NCI-H524 (cell line): ENCODE data around the gene SIGLEC6.

Experiments
- DNase-seq, 2 experiments: peaks; one replicate each; lab custom pipeline; 2025; lab: John Stamatoyannopoulos, UW

The SIGLEC6 gene

DNA sequence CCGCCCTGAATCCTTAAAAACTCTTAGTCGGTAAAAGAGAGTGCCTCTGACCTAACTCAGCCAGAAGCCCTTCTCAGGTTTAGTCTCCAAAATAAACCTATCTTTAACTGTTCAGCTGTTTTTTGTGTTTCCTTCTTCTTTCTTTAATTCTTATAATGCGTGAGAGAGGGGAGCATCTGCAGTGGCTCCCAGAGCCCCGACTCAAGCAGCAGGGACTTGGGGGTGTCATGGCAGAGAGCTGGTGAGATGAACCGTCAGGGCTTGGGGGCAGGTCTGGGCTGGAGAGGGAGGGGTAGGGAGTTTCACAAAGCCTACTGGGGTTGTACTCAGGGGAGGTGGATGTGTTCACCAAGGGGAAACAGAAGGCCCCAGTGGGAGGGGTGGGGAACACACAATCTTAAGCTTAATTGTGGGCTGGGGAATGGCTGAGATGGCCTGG lies 16.8 kb upstream of the SIGLEC6 start:
- DNase-seq = no peak

GRCh38 chr19:51547397-51548212 lies 16.1 kb upstream of the SIGLEC6 start:
- no peak for DNase-seq

- no peak for DNase-seq
These were observed 15.4 kb upstream of the SIGLEC6 start for GRCh38 chr19:51546650-51547396.

DNA sequence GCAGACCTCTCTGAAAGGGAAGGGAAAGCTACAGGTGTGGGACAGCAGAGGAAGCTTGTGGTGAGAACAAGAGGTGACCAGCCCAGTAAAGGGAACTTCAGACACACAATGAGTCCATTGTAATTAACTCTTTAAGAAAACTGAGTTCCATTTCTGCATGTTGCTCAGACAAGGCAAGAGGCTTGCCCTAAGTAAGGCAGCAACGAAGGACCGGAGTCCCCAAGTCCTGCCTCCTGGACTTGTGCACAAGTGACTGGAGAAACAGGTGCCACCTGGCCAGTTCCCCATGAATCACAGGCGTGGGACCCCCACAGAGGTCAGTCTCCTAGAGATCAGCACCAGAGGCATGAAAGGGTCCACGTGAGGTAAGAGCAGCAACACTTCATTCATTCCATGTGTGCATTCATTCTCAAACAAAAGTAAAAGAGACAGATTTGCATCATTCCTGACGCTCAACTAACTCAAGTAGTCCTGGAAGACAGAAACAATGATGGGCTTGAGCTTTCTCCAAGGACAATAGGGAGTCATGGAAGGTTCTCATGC lies 14.7 kb upstream of the SIGLEC6 start:
- no peak for DNase-seq

- DNase-seq = no peak
These were observed 12.6 kb upstream of the SIGLEC6 start for GRCh38 chr19:51544038-51544437.

- DNase-seq = no peak
These were observed 11.2 kb upstream of the SIGLEC6 start for GRCh38 chr19:51542699-51543098.

DNA sequence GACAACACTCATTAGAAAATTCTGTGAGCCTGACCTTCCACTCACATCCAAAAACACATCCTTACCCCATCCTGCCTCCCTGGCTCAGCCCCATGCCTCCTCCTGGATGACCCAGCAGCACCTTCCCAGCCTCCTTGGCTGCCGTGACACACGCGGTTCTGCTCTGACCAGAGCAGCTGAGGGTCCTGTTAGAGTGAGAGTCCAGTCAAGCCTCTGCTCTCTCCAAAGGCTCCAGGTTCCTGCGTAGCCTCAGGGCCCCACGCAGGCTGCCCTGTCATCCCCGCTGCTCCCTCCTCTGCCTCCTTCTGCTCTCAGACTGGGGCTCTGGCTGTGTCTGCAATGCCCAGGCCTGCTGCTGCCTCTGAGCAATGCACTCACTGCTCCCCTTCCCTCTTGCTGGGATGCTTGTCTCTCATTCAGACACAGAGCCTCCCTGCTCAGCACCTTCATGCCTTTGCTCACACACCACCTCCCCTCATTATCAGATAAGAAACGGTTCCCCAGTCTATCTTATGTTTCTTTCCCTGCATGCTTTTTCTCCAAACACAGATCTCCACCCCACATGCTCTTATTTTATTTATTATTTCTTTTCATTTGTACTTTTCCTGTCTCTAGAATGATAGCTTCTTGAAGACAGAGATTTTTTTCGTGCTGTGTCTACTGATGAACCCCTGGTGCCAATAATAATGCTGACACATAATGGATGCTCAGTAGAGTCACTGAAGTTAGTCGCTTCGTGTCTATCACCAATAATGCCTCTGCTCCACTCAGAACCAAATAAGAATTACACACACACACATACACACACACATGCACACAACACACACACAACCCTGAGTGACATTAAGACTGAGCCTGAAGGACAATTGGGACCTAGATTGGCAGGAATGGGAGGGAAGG lies 10.2 kb upstream of the SIGLEC6 start:
- no peak for DNase-seq

DNA sequence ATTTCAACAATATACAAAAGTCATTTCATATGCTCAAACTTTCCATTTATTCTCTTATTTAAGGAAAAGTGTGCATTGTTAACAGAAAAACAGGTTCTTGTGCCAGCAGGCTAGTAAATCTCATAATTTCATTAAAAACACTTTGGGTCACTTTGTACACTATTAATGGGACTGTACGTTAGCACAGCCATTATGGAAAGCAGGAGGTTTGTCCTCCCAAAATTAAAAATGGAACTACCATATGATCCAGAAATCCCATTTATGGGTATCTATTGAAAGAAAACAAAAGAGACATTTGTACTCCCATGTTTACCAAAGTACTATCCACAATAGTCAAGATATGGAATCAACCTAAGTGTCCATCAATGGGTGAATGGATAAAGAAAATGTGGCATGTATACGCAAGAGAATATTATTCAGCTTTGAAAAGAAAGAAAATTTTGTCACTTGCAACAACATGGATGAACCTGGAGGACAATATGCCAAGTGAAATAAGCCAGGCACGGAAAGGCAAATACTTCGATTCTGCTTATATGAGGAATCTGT lies 8.4 kb upstream of the SIGLEC6 start:
- DNase-seq = no peak

DNA sequence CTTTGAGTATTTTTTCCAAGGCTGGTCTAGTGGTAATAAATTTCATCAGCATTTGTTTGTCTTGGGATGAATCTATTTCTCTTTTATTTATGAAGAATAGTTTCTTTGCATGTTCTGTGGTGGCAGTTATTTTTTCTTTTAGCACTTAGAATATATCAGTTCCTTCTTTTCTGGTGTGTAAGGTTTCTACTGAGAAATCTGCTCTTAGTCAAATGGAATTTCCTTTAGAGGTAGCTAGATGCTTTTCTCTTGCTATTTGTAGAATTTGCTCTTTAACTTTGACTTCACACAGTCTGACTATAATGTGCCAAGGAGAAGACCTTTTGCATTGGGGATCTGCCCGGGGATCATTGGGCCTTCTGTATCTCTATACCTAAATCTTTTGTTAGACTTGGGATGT lies 4.1 kb upstream of the SIGLEC6 start:
- DNase-seq = no peak

GRCh38 chr19:51530616-51531015 lies 854 bp downstream of the SIGLEC6 start:
- no peak for DNase-seq

DNA sequence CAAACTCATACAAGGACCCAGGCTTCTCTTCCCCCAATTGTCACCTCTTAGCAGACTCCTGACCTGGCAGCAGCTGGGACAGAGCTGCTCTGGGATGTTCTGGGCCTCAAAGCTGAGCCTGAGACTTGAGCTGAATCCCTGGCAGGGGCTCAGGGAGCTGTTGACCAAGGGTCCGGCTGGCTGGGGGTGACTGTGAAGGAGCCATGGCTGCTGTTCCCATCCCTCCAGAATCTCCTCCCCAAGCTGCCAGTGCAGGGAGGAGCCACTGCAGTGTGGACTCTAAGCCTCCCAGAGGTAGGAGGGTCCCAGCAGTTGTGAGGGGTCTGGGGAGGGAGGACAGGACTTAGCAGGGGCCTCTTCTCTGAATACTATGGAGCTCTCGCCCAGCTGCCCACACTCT lies 2.2 kb downstream of the SIGLEC6 start:
- no peak for DNase-seq

GRCh38 chr19:51525651-51526050 lies 5.8 kb downstream of the SIGLEC6 start:
- no peak for DNase-seq

DNA sequence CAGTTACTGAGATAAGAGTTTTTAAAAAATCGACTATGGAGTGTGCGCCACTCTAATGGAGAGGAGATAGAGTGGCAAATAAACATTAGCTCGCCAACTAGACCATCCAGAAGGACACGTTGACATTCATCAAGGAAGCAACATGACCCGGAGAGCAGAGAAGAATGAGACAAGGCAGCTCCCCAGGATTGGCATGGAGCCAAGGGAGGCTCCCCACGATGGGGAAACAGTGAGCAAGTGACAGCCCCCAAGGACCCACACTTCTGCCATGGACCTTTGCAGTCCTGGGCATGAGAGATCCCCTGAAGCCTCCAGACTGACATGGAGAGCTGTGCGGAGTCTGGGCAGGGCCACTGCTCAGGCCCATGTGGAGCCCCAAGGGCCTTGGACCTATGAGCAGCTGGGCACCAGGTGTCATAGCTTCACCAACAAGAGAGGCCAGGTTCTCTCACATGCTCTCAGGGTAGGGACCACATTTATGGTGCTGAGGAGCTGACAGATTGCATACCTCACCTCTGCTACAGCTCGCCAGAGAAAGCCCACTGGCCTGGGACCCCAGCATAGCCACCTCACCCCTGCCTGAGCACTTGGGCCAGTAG lies 6.7 kb downstream of the SIGLEC6 start:
- no peak for DNase-seq

DNA sequence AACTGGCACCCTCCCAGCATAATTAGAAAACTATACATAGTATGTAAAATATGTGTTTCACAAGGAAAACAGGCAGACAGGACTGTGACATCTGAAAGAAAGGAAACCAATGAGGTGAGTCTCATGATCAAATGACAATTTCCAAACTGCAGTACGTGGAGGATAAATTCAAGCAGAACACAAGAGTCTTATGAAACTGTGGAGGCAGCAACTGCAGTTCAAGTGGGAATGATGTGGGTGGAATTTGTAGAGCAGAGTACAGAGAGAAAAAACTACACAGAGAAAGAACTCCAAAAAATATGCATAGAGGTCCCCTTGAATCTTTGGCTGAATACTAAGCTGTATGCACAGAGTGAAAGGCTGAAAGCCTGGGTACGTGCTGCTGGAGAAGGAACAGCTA lies 9.7 kb downstream of the SIGLEC6 start:
- no peak for DNase-seq

- DNase-seq = no peak
These were observed 10.1 kb downstream of the SIGLEC6 start for GRCh38 chr19:51521357-51521756.

DNA sequence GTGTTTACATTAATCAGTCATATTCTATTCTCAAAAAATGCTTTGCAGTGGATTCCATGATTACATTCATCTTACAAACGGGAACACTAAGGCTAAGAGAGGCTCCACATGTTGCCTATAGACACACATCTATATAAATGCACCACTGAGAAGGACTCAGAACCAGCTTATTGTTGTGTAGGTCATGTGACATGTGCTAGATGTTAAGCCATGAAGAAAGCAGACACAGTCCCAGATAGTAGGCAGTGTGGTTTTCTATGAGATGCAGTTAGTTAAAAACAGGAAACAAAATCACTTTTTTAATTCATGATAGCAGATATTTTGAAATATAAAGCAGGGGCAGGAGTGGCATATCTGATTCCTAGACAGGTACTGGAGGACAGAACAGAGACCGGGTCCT lies 10.7 kb downstream of the SIGLEC6 start:
- no peak for DNase-seq

DNA sequence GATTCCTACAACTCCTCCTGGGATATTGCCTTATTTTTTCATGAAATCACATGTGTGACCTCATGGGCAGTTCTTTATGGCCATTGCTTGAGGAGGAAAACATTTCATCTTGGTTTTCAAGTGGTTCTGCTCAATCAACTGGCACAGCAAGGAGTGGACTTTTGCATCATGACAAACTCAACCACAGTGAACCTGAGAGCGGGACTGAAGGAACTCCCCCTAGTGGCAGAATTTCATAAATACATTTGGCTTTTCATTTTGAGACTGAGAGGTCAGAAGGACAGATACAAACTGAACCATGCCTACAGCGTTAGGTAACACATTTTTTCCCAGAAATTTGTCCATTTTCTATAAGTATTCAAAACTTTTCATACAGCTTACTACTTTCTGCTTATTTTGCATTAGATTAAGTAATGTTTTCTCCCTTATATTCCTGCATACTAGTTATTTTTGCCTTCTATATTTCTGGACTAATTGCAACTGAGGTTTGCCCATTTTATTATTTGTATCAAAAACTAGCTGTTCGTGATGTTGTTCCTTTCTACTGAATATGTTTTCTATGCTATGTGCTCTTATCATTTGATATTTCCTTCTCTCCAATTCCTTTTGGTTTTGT lies 16.5 kb downstream of the SIGLEC6 start:
- peak in 1 of 2 experiments; percentile 52 for DNase-seq

DNA sequence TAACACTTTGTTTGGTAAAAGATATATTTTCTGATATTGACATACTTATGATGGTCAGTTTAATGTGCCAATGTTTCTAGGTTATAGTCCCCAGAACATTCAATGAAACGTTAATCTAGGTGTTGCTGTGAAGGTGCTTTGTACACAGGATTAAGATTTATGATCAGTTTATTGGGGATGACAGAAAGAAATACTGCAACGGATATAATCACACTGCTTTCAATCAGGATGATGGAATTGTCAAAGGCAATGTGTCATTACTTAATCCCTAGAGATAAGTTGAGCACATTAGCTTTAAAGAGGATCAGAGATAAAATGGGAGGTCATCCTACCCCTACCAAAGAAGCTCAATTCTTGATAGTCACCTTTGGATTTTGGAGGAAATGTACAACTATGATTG lies 17.5 kb downstream of the SIGLEC6 start:
- DNase-seq = no peak

DNA sequence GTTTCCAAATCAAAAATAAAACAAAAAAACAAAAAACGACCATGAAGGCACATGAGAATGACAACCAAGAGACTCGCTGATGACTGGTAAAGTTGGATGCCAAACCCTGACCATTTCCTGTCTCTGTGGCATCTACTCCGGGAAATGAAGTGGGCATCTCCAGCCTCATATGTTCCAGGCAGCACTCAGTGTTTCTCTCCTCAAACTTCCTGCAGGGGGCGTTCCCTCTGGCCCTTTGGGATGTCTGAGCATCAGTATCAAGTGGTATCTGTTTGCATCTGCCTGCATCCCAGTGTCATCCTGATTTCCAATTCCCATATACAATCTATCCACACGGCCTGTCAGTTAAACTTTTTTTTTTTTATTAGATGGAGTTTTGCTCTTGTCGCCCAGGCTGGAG lies 20.1 kb downstream of the SIGLEC6 start:
- peak; percentile 1 to 3 for DNase-seq

DNA sequence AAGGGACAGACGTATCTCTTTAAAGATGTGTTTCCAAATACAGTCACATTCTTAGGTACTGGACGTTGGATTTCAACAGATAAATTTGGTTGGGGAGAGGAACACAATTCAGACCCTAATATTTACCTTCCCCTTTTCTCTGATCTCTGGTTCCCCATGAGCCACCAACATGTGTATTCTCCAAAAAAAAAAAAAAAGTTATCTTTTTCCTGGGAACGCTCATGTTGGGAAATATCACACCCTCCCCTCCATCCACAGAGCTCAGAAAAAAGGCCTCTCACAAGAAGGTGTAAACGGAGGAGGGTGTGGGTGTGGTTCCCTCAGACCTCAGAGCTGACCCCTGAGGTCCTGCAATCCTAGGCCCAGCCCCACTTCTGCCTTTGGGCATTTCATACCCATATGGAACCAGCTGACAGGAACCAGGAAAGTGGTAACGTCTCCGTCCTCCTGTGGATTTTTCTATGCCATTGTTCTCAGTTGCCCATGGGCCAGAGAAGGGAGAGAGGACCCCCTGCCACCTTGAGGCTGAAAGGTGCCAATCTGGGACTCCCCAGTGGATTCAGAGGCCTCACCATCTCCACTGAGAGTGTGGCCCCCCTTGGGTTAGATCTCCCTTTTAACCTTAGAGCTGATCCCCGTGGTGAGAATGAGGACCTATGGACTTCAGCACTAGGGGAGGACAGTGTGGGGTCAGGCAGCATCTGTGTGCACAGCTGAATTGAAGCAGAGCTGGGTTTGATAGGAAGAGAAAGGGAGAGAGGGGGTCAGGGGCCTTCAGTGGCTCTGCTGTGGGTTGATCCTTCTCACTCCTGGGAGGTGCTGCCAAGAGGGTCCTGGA lies 21.4 kb downstream of the SIGLEC6 start:
- DNase-seq = no peak
